HG02870 (cell line): ENCODE data around the gene ZNRF3.

ENCODE experiments used
- ATAC-seq: cut with Tn5 transposase; IDR thresholded peaks from one replicate; pipeline ENCODE4 v1.9.1; 2021; ENCODE audit warnings: mild to moderate bottlenecking, moderate library complexity; ENCODE audit not compliant: unreplicated experiment

ZNRF3 gene

GRCh38 chr22:28949788-28950187, 66.4 kb downstream of the ZNRF3 start:
- ATAC-seq, result no peak

GRCh38 chr22:28950617-28951411, 67.4 kb downstream of the ZNRF3 start:
- ATAC-seq, result no peak

GRCh38 chr22:28951530-28951929, 68.2 kb downstream of the ZNRF3 start:
- no peak for ATAC-seq

DNA sequence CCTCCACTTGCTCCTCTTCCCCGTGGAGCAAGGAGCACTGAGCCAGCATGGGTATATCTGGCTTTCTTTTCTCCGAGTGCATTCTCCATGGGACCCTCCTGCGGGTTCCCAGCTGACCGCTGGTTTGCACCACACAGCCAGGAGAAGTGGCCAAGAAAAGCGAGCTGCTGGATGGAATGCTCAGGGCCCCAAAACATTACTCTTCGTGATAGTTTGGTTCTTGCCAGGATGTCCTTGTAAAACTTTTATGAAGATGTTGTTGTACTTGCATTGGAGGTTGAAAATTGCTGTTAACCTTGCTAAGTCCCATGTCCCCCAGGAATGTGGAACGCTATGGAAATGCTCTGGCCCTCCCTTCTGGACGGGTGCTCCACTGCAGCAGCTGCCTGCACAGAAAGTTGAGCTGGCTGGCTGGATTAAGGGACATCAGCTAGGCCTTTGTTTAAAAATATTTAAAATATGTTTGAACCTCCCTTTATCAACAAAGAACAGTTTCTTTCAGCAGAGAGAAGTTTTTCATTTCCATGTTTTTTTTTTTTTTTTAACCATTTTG, 68.7 kb downstream of the ZNRF3 start:
- ATAC-seq, result no peak

- no peak for ATAC-seq
These were observed 69.5 kb downstream of the ZNRF3 start for GRCh38 chr22:28952857-28953256.

DNA sequence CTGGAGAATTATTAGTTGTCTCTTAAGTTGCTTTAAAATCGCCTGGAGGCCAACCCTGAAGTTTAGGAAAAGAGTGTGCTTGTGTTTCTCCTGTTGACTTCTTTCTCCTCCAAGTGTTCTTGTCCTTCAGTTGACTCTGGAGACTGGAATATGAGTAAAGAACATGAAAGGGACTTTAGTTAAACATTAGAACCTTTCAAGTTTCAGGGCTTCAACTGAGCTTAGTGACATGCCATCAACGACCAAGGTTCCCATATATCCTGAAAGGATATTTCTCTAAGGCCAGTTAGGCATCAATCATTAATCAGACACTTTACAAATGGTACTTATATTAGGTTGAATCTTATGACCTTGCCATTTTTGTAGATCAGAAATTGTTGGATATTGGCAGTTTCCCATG, 70.0 kb downstream of the ZNRF3 start:
- no peak for ATAC-seq

DNA sequence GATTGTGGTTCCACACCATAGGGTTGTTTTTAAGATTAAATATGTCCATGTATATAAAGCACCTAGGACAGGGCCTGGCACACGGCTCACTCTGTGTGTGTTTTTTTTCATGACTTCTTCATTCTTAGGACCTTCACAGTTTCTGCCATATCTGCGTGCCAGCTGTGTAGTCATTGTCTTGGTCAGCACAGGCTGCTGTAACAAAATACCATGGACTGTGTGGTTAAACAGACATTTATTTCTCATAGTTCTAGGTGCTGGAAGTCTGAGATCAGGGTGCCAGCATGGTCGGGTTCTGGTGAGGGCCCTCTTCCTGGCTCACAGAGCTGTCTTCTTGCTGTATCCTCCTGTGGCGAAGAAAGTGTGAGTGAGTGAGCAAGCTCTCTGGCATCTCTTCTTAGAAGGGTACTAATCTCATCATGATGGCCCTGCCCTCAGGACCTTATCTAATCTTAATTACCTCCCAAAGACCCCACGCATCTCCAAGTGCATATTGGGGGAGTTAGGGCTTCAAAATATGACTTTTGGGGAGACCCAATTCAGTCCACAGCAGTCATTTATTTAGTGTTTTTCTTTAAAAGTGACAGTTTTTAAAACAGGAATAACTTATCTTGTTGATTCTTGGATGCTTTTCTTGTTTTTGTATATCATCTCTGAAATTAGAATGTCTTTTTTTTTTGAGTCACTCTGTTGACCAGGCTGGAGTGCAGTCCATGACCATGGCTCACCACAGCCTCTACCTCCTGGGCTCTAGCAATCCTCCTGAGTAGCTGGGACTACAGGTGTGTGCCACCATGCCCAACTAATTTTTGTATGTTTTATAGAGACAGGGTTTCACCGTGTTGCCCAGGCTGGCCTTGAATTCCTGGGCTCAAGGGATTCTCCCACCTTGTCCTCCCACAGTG, 70.9 kb downstream of the ZNRF3 start:
- no peak for ATAC-seq

DNA sequence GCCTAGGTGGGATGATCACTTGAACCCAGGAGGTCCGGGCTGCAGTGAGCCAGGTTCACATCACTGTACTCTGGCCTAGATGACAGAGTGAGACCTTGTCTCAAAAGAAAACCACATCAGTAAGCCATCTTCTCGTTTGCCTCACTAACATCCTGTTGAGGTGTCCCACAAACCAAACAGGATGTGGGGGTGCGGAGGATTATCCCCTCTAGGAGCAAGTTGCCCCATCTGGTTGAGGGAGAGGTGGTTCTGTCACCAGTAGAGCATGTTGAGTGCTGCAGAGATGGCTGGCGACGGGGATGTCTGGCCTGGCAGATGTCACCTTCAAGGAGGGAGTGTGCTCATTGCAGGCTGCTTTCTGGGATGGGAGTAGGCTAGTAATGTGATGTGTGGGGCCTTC, 72.4 kb downstream of the ZNRF3 start:
- peak; percentile 77 for ATAC-seq

DNA sequence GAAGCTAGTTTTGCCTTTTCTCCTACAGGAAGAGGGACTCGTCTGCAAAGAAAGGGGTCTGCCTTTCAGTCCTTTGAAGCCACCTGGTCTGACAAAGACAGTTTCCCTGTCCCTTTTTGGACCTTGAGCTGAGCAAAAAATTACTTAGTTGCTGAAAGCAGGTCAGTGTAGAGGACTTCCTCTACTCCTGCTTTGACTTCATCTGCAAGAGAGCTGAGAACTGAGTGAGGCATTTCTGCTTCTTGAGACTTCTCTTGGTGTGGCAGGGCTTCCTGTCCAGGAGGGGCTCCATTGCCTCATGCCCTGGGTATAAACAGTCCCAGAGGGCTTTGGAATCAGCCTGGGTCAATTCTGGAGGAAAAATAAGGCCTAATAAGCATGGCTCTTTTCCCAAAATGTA, 73.1 kb downstream of the ZNRF3 start:
- no peak for ATAC-seq

DNA sequence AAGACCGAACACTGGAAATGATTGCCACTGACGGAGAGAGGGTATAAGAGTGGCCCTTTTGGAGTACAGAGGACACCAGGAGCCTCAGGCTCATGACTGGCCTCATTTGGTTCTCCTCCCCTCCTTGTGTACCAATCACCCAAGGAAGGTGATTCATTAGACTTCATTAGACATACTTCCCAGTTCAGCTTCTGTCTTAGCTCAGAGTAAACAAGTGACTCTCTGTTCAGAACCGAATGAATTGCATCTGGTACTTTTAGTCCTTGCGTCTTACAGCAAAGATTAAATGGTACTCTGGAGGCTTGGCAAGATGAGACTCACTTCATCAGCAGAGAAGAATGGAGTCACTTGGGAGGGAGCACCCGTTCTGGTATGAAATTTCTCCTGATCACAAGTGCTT, 75.2 kb downstream of the ZNRF3 start:
- ATAC-seq, result no peak

DNA sequence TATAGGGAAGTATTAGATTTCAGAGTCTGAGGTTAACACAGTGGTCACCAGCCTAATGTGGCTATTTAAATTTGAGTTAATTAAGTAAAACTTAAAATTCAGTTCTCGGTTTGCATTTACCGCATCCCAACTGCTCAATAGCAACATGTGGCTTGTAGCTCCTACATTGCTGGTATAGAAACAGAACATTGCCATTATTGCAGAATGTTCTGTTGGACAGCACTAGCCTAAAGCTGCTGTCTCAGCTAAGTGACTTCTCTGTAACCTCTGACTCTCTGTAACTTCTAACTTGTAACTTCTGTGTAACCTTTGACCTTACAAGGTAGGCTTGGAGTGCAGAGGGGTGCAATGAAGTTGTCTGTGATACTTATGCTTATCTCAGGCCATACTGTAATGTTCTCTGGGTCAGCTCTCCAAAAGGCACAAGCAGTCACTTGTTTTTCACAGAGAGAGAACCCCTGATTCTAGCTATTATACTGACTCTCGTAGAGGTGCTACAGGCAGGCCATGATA, 78.7 kb downstream of the ZNRF3 start:
- ATAC-seq, result no peak

DNA sequence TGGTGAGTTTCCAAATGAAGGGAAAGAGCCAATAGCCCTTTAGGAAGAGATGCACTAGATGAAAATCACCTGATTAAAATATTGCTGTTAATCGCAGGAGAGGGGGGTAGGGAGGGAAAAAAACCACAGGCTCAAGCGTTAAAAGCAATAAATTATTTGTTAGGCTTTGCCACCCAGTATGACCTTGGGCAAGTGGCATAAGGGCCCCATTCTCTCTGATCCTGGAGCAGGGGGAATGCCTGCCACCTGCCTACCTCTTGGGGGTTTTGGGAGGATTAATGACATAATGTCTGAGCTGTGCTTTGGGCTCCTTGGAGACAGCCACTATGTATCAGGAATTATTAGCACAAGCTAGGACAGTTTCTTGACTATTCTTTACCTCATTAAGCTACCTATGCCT, 80.0 kb downstream of the ZNRF3 start:
- ATAC-seq, result no peak

DNA sequence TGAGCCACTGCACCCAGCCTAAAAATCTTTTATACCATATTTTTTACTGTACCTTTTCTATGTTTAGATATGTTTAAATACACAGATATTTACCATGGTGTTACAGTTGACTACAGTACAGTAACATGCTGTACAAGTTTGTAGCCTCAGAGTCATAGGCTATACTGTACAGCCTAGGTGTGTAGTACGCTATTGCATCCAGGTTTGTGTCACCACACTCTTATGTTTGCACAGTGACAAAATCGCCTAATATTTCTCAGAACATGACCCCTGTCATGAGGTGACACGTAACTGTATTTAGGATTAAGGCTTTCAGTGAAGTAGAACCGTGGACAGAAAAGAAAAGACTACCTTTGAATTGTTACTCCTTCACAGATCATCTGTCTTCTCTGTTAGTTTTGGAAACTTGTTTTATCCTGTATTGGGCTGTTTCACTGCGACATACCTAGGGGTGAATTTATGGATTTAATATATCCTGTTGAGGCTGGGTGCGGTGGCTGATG, 83.8 kb downstream of the ZNRF3 start:
- no peak for ATAC-seq

DNA sequence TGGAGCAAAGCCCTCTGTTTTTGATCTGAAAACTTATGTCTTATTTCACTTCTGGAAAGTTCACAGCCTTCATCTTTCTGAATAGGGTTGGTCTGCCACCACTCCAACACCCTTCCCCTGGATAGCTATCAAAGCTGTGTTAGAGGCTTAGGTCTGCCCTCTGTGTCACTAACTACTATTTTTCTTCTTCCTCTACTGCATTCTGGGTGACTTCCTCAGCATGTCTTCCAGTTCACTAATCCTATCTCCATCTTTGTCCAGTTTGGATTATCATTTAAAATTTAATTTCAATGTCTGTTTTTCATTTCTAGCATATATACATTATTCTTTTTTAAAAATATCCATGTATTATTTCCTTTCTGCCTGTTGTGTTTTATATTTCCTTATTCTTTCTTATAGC, 84.6 kb downstream of the ZNRF3 start:
- ATAC-seq, result no peak

GRCh38 chr22:28969401-28970168, 86.2 kb downstream of the ZNRF3 start:
- no peak for ATAC-seq

DNA sequence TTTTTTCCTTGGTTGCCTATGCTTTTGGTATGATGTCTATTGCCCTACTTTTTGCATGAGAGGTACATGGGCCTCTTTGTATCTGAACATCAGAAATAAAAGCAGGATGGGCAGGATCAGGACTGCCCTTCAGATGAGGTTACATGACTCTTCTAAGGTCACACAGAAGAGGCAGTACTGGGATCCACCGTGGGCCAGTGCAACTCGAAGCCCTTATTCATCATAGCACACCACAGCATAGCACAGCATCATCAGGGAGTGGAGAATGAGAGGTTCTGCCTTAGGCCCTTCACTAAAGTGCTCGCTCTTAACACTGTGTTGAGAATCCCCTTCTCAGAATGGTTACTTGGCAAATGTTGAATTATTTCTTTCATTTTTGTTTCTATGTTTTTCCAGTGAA, 90.0 kb downstream of the ZNRF3 start:
- ATAC-seq, result no peak

DNA sequence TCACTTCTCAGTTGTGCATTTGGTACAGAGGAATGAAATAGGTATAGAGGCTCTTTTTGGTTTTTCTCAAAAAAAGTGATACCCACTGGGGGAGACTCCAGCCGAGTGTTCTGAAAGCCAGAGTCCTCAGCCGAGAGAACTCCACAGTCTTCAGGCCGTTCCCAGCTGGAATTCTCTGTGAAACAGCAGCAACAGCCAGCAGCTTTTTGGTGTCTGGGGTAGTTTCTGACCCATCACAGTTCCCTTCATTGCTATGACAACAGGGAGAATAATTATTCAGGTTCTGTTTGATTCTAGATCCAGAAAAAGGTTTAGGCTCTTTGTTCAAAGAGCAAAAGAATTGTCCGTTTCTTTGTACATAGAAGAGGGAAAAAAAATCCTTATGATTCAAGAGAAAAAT, 93.7 kb downstream of the ZNRF3 start:
- no peak for ATAC-seq

- ATAC-seq, result no peak
These were observed 94.2 kb downstream of the ZNRF3 start for GRCh38 chr22:28977481-28977971.

DNA sequence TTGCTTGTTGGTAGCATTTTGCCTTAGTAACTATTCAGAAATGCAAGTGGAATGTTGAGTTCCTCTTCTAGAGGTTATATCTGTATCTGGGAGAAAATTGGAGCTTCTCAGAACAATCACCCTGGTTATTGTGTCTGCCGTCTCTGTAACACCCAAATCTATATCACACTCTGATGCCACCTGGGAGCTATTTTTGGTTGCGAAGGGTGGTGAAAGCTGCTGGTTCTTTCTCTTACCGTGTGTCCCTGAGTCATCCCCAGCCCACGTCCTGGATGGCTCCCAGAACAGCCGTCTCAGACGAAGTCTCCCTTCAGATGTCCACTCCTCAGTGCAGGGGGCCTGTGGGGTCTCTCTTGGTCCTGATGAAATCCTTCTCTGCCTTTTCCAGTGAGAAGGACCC, 94.8 kb downstream of the ZNRF3 start:
- no peak for ATAC-seq
